Activated CD4-positive, alpha-beta T cell treated with anti-CD3 and anti-CD28 coated beads for 48 hours (primary cell): ENCODE data around the gene SLC9A7.
A peak's percentile ranks its signal among the peaks of the same experiment; 100 is the strongest.

ENCODE experiments used
- DNase-seq: peaks from one replicate; pipeline ENCODE4 v3.0.0-alpha.2; 2020

SLC9A7 gene

DNA sequence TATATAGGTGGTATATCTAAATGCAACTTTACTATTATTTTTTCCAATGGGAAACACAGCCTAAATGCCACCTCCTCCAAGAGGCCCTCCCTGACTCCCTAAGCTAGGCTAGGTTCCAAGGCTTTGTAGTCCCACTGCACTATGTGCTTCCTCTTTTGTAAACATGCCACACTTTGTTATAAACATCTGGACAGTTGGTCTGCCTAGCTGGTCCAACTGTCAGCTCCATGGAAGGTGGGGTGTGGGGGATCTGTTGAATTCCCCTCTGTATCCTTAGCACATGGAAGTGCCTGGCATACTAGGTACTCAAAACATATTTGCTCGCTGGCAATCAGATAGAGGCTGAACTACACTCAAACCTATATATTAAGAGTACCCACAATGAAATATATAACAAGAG is 63.4 kb downstream of the SLC9A7 start:
- no peak for DNase-seq

DNA sequence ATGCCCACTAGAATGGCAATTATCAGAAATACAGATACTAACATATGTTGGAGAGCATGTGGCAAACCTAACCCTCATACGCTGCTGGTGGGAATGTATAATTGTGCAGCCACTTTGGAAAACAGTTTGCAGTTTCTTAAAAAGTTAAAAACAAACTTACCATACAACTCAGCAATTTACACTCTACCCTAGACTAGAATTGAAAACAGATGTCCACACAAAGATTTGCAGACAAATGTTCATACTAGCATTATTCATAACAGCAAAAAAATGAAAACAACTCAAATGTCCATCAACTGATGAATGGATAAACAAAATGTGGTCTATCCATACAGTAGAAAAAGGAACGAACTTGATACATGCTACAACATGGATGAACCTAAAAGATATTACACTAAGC is 64.4 kb downstream of the SLC9A7 start:
- DNase-seq, result no peak

DNA sequence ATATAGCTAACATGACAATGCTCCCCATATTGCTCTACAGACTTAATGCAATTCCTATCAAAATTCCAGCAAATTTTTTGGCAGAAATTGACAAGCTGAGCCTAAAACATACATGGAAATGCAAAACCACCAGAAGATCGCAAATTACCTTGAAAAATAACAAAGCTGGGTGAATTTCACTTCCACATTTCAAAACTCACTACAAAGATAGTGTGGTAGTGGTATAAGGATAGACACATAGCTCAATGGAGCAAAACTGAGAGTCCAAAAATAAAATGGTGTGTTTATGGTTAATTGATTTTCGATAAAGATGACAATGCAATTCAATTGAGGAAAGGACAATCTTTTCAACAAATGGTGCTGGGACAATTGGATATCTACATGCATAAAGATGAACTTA is 65.8 kb downstream of the SLC9A7 start:
- DNase-seq, result no peak

DNA sequence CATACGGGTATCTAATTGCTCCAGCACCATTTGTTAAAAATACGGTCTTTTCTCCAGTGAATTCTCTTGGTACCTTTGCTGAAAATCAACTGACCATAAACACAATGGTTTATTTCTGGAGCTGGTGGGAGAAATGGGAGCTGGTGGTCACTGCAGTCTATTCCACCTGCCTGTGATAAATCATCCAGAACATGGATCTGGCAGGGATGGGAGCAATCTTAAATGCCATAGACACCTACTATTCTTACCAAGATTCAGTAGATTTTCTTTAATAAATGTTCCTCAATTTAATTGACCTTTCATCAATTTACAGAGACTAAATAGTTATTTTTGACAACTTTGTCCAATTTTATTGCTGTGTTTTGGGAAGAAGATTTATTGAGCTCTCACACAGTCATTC is 68.1 kb downstream of the SLC9A7 start:
- no peak for DNase-seq

DNA sequence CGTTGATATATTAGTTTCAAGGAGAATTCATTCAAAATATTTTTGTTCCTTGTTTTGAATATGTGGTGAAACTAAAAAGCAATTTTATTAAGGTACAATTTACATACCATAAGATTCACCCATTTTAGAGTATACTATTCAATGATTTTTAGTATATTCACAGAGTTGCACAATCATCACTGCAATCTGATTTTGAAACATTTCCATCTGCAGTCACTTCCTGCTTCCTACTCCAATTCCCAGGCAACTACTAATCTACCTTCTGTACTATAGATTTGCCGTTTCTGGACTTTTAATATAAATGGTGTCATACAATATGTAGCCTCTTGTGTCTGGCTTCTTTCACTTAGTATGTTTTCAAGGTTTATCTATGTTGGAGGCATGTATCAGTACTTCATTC is 71.3 kb downstream of the SLC9A7 start:
- no peak for DNase-seq

DNA sequence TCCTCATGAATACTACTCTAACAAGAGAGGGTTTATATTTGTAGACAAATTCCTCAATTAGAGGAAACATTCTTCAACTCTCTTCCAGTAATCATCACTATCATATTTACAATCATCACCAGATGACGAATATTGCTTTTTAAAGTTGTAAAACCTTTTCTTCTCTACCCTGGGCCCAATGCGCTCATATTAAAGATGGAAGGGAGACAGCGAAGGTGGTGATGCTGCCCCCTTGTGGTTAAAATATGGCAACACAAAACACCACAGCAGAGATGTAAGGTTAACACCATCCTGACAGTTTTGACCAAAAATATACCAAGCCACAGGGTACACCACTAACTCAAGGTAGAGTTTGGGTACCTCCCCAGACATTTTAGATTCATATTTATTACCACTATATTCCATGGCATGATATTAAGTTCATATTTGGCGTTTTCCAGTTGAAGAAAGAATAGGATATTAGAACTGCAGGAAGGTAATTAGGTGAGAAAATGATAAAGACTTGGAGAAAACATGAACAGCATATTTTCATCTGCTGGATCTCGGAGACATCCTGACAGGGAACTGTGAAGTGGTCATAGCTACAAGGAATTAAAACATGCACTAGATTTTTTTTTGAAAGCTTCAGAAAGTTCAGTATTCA is 72.8 kb downstream of the SLC9A7 start:
- peak; percentile 49 for DNase-seq

DNA sequence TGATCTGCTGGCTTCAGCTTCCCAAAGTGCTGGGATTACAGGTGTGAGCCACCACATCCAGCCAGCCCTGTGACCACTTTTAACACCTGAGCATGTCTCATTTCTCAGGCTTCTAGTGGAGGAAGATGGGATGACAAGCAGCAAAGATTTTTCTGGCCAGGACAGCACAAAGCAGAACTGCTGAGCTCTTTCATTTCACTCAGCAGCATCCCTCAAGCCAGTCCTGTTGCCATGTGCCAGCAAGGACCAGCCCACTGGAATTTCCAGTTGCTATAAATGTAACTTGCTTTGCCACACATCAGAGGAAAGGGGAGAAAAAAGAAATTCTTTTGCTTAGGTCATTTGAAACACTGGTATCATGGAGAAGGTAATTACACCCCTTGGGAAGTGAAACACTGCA is 75.9 kb downstream of the SLC9A7 start:
- no peak for DNase-seq

DNA sequence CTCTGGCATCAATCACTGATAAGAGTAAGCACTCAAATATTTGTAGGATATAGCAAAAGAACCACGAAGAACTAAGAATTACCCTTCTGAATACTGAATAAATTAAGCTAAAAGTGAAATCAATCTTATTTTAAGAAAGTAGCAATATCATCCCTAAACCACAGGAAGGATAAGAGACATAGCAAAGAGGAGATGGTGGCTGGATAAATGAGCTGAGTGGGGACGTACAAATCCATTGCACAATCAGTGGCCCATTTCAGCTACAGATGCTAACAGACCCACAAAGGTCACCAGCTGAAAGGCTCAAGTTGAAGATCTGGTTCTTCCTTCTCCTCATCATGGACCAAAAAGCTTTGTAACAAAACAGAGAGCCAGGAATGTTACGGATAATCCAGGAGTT is 77.1 kb downstream of the SLC9A7 start:
- DNase-seq, result no peak

DNA sequence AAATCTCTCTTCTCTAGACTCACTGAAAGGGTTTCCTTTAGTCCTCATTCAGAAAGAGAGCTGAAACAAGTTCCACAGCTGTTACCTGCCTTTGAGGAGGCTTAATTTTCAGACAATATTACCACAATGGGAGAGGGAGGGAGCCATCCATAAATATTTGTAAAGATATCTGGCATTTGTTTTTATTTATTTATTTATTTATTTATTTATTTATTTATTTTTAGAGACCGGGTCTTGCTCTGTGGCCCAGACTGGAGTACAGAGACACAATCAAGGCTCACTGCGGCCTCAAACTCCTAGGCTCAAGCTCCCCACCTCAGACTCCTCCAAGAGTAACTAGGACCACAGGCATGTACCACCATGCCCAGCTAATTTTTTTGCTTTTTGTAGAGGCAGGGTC is 80.7 kb downstream of the SLC9A7 start:
- no peak for DNase-seq

DNA sequence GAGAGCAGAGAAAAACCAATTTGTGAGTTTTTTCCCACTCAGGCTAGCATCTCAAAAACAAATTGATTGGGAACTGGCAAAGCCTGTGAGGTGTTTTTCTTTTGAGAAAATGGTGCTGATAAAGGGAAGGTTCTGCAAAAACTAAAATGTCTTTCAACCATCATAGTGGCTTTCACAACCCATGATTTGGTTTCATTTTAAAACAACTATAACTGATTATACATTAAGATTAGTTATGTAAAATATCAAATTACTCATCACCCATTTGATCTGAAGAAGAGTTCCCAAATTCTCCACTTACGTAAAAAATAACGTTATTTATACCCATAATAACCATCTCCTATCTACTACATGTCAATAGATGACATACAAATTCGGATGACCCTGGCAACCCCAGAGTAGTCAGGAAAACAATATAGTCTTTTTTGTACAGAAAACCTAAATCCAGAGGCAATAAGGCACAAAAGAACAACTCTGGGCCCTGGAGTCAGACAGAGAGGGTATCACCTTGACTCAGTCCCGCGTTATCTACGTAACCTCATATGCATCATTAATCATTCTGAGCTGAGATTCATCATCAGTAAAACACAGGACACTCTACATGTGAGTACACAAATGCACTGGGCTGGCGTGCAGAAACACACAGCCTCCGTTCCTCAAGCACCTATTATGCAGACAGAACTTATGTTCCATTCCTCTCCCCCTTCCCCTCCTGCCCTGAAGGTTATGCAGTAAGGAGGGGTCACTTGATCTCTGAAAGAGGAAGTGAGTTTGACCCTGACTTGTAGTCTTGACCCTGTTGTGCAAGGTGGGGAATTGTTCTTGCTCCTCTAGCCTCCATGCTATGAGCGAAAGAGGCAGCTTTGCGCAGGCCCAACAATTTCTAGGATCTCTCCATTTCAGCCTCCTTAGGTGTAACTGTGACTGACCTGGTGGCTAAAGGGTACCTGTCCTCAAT is 82.2 kb downstream of the SLC9A7 start:
- DNase-seq, result peak; percentile 3

DNA sequence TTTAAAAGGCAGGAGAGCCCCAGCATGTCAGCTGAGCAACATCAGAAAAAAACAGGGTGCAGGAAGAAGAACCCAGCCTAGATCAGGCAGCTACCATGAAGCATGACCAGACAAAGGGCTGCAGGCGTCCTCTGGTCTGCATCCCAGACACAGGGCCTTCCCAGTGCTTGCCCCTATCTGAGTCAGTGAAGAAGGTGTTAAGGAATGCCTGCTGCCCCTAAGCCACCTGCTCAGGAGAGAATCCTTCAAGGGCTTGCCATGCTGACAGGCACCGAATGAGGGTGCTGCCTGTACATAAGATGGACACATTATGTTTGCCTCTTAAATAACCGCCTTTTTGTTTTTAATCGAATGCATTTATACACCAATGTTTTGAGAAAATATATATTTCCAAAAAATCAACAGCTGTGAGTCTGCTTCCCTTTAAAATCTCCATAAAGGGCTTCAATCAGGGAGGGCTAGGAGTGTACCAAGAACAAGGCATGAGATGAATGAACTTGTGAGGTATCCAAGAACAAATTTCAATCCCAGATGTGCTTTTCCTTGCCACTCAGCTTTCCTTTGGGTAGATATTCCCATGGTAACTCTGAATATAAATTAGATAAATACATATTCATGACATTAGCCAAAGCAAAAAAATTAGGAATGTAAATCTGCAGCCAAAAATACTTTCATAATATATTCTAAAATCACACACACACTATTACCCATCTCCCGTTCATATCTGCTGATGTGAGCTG is 85.1 kb downstream of the SLC9A7 start:
- DNase-seq, result no peak

DNA sequence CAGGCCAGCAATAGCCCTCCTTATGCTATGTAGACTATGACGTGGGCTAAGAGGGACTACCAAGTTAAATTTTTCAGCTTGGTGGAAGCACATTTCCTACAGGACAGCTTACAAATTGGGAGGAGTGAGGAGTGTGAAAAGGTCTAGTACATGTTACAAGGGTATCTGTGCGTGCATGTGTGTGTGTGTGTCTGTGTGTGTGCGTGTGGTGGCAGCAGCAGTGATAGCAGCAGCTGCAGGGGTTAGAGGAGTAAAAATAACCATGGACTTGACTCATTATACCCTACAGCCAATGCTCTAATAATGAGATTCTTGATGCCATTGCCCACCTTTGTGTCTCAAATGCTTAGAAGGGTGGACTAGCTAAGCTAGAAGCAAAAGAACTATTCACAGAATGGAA is 88.6 kb downstream of the SLC9A7 start:
- no peak for DNase-seq

DNA sequence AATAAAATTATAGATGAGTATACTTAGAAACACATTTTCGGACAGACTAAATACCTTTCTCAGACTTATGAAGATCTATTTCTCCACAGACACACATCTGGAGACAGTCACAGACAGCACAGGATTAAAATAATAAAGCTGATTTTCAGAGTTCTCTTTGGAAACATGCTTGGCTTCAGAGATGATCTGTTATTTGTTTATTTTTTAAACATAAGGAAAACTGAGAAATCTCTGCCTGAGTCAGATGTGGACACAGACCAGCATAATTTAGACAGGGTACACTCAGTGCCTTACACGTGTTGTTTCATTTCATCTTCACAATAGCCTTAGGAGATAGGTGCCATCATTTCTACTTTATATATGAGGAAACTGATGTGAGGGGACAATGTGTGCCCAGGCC is 92.1 kb downstream of the SLC9A7 start:
- DNase-seq, result no peak

DNA sequence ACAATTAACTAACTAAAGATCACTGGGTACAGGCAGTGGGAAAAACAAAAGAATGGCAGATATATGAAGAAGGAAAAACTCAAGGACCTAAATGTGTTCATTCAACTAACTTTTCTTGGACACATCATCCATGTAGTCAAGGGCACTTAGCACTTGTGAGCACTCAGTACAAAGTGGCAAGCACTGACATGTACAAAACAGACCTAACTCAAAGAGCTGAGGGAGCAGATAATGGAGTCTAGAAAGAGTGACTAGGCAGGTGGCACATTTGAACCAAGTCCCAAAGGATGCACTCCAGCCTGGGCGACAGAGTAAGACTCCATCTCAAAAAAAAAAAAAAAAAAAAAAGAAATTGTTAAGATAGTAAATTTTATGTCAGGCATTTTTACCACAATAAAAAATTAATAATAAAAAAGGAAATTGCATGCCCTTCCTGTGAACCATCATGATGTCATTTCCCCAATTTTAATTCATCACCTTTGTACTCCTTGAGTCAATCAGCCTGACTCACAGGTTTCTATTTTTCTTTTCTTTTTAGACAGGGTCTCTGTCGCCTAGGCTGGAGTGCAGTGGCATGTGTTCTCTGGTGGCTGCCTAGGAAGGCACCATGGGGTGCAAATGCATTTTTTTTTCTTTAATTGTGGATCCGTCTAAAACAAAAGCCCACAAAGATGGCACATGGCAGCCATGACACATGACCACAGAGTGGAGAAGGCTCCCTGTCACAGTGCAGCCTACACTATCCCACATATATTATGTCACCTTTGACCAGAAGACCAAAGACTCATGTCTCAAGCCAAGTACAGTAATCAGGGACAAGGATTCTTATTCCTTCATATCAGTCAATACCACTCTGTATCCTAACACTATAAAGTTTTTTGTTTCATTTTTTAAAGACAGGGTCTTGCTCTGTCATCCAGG is 93.4 kb downstream of the SLC9A7 start:
- peak; percentile 18 for DNase-seq

DNA sequence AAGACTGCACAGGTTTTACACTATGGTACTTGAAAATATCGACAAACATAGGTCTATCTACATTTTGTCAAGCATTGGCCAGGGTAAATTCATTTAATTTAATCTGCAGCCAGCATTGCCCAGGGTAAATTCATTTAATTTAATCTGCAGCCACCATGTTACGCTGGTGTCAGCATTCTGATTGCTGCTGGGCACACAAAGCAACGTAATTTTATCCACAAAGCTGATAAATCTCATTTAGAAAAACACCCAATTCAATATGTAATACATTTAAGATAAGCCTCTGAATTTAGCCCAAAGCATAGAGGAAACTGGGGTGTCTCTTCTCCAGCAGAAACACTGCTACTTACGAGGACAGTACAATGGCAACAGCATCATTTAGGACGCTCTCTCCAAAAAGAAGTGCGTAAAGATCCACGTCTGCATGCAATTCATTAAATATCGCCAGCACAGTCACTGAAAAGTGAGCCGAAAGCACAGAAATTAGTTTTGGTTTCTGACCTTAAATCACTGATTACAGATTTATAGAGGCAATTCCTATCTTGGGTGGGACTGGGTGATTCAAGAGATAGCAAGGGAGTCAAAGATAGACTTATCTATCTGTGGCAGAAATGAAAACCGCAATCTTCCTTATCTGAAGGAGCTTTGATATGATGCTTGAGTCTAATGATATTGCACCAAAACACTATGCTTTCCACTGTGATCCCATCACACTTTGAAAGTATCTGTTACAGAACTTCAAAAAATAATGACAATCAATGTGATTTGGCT is 96.5 kb downstream of the SLC9A7 start:
- DNase-seq, result no peak

DNA sequence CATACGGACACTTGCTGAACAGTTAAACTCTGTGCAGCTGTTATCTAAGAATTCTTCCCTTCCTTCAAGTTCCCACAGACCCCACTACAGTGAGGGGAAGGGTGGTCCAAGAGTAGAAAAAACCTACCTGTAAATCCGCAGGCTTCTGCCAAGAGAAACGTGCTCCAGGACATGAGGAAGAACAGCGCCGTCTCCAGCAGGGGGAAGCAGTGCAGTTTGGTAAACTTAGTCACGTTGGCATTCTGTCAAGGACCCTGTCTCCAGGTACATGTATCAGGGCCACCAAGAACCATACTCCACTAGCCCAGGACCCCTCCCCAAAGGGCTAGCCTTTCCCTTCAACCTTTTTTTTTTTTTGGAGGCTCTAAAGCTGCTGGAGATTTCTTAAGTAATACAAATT is 105.4 kb downstream of the SLC9A7 start:
- DNase-seq, result peak; percentile 27

DNA sequence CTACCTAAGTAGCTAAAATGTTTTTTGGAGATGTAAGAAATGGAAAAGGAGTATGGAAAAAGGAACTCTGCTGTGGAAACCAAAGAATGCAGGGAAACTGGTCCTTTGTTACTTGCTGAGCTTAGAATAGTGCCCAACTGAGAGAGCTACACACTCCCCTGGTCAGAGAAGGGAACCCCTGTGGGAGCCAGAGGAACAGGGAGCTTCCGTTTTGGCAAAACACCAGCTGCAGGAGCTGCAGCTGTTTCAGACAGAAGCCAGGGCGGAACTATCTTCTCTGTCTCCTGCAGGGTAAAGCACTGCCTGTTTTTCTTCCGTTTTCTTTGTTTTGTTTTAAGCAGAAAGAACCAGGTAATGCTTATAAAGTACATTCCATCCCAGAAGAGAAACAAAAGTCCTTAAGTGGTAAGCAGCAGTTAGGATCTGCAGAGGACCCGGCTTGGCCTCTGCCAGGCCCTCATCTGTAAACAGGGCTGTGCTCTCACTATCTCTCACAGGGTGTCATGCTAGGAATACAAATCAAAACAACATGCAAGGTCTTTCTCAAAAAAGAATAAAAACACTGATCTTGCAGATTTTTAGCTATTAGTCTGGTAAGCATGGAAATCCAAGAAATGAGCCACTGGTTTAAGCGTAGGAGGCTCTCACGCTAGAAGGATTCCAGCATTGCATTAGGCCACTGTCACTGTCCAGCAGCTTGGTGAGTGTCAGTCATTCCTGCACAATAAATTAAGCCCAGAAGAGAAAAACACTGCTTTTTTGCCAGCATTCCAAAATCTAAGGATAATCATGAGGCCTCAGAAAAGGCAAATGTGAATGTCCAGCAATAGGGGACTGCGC is 109.3 kb downstream of the SLC9A7 start:
- no peak for DNase-seq

DNA sequence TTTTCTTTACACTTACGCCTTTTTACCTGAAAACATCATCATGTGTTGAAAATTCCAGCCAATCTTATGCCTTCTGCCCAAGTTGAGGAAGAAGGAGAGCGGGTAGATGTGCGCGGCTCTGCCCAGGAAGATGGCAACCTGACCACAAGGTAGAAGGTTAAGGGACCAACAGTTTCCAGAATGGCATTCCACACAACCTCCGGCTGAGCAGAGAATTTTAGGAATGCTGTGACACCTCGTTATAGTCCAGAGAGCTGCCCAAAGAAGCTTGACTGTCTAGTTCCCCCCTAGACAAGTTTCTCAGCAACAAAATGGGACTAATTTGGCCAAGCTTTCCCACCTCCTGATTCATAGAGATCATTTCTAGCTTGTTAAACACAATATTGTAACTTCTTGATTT is 110.3 kb downstream of the SLC9A7 start:
- DNase-seq, result no peak

DNA sequence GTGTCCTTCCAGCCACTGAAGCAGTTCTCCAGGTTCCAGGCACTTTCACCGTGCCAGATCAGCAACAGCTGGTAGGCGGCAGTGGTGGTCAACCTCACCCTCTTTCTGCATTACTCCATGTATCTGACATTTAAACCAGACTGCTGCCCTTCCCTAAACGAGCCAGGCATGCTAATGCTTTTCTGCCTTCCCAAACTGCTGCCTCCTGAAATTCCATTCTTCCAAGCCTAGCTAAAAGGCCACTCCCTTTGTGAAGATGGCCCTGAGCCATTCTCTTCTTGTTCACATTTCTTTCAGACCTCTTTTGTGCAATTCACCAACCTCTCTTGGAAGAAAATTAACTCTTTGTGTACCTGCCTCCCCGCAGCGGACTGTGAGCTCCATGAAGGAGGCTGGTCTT is 111.7 kb downstream of the SLC9A7 start:
- DNase-seq, result no peak

DNA sequence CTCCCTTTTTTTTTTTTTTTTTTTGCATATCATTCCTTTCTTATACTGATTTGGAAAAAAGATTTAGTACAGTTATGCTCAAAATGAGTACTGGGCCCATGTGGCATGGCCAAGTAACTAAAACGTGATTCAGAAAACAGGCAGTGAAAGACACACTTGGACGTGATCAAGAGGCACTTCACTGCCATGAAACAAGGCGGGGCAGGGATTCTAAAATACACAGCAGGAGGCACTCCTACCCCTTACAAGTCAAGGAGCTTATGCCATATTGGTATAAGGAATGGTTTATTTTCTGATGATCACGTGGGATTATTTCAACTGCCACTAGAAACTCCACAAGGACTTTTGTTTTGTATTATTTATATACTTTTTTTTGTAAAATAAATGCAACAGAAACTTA is 113.3 kb downstream of the SLC9A7 start:
- DNase-seq, result no peak

DNA sequence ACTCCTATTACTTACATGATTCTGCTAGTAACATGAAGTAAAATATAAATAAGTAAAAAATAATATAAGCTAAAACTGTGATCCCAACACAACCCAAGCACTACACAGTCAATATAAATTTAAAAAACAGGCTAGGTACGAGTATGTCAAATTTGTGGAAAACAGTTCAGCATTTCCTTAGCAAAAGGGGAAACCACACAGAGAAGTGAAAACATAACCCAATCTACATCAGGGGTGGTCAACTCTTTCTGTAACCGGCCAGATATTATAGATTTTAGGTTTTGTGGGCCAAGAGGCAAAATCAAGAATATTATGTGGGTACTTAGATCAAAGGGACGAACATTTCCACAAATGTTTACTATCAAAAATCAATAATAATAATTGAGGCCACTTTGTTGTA is 115.3 kb downstream of the SLC9A7 start:
- DNase-seq, result no peak
